SK-N-SH treated with all-trans-retinoic acid at 6 μM for 48 hours (cell line): ENCODE data around the gene RAC2.

Source experiments
- CREB5 ChIP-seq: fragments of 250-450 bp; sonication (Bioruptor Pico); IDR thresholded peaks from 2 replicates; pipeline ENCODE4 v1.5.1; 2020; ENCODE audit warnings: low read depth, mild to moderate bottlenecking, moderate library complexity
- TSHZ2 ChIP-seq: fragments of 250-450 bp; sonication (Bioruptor Pico); IDR thresholded peaks from 2 replicates; pipeline ENCODE4 v1.5.0; 2020; ENCODE audit warnings: mild to moderate bottlenecking, moderate library complexity

DNA sequence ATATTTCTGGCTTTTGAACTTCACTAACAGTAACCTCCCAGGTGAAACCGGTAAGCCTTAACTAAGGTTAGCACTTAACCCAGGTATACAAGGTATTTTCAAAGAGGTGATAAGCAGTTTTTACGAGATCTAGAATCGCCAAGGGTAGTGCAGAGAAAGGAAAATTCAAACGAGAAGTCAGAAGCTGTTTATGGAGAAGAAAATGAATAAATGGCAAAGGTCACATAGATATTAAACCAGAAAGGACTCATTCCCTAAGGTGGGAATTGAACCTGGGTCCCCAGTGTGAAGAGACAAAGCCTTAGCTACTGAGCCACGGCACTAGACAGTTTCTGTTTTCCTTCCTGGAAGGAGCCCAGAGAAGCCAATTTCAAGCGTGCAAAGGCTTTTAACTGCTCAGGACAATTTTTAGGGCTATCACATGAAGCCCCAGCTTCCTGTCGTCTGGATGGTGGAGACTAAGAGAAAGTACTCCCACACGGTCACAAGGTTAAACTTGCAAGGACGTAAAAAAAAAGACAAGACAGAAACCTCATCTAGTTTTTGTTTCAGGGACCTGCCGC lies 50.4 kb downstream of the RAC2 start:
- TF ChIP-seq CREB5 (CRISPR knock-in tag) (no peak), TSHZ2 (CRISPR knock-in tag) (no peak)
